ENCODE data around the gene MTHFD2L.
A peak's percentile ranks its signal among the peaks of the same experiment; 100 is the strongest.

The MTHFD2L gene

GRCh38 chr4:74133786-74134499, 24.0 kb upstream of the MTHFD2L start:
- DNase-seq, result peak; percentile 62

GRCh38 chr4:74134500-74134852, 23.4 kb upstream of the MTHFD2L start:
- DNase-seq, result no peak

DNA sequence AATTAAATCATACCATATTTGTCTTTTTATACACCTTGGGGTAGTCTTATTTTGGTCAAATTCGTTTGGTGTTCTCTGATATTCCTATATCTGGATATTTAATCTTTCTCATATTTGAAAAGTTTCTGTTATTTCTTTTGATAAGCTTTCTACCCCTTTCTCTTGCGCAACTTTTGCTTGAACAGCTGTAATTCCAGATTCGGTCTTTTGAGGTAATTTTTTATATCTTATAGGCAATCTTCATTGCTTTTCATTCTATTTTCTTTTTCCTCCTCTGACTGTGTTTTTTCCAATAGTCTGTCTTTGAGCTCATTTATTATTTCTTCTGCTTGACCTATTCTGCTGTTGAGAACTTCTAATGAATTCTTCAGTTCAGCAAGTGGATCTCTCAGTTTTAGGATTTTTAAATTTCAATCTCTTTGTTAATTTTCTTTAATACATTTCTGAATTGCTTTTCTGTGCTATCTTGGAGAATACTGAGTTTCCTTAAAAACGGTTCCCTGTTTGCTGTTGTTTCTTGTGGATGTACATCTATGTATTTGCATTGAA, 11.3 kb upstream of the MTHFD2L start:
- DNase-seq, result no peak

- no peak for DNase-seq
Measured at GRCh38 chr4:74148205-74148604, 9.7 kb upstream of the MTHFD2L start.

GRCh38 chr4:74152836-74153235, 5.1 kb upstream of the MTHFD2L start:
- no peak for DNase-seq

GRCh38 chr4:74156521-74156920, 1.4 kb upstream of the MTHFD2L start:
- no peak for DNase-seq

GRCh38 chr4:74157154-74157553, 764 bp upstream of the MTHFD2L start:
- no peak for DNase-seq

DNA sequence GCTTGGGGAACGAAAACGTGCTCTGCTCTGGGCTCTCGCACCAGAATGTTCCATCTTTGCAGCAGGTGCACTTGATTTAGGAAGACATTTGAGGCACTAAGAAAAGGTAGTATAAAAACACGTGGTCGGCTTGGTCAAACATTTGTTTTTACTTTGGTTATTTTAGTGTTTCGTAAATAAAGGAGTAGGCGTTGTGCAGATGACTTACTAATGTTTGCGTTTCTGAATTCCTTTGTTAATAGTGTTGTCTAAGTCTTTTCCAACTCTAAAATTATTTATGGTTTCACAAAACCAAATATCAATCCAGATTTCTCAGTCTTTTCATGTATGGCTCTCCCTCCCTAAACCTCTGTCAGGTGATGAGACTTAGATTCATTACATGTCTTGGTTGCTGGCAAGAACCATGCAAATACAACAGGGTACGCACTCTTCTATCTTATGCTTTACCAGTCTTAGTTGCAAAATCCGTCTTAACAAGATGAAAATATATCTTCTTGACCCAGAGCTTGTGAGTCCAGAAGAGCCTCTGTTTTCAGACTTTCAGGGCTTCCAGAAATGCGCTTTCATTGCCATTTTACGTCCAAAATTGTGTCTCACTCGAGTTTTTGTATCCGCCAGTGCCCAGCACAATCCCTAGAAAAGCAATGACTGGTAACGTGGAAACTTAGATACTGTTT, 686 bp downstream of the MTHFD2L start:
- no peak for DNase-seq

DNA sequence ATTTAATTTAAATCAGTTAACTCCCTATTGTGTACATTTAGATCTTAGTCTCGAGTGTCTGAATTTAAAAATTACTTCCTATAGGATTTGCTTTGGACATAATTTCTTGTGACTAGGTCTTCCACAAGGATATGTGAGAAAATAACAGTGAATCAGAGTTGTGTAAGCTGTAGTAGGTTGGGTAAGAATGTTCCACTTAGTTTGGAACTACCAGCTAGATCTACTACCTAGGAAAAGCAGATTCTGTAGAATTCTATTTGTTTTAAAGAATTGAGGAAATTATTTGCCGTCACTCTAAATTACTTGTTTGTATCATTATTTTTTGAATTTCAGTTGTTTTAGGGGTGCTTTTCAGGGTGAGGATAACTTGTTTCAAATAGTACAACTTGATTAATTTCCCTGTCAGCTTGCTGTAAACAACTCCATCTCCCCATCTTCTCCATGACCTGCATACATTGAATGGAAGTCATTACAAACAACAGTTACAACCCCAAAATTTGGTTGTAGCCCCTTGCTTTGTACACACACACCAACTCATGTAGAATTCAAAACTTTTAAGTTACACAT, 1.3 kb downstream of the MTHFD2L start:
- no peak for DNase-seq

- no peak for DNase-seq
Measured at GRCh38 chr4:74161666-74162450, 3.9 kb downstream of the MTHFD2L start.

- no peak for DNase-seq
Measured at GRCh38 chr4:74166135-74166534, 8.2 kb downstream of the MTHFD2L start.

DNA sequence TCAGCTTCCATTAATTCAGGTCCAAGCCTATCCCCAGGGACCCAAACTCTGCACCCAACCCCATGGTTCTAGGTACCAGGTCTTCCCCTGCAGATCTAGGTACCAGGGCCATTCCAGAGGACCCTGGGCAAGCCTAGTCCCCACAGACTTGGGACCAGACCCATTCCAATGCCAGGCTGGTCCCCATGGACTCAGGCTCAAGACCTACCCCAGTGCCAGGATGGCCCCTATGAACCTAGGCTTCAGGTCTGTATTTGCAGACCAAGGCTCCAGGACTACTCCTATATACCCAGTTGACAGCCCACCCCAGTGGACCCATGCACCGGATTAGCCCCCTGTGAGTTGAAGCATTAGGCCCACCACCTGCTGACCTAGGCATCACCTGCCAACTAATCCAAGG, 8.9 kb downstream of the MTHFD2L start:
- DNase-seq, result no peak

- DNase-seq, result no peak
Measured at GRCh38 chr4:74167585-74167984, 9.7 kb downstream of the MTHFD2L start.

- DNase-seq, result no peak
Measured at GRCh38 chr4:74168841-74169240, 10.9 kb downstream of the MTHFD2L start.

DNA sequence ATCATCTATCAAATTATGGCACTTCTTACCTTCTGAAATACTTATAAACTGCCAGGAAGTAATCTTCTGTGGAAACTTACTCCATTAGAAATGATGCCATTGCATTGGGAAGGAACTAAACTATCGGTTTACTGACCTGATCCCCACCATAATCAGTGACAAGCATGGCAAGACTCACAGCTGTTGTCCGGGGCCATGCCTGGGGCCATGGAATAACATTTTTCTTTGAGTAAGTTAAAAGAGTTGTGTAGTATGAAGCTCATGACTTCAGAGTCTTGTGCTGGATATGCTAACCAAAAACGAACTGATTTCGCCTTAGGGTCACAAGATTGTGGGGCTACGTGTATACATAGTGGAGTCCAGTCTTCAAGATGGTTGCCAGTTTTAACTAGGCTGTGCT, 15.4 kb downstream of the MTHFD2L start:
- no peak for DNase-seq

DNA sequence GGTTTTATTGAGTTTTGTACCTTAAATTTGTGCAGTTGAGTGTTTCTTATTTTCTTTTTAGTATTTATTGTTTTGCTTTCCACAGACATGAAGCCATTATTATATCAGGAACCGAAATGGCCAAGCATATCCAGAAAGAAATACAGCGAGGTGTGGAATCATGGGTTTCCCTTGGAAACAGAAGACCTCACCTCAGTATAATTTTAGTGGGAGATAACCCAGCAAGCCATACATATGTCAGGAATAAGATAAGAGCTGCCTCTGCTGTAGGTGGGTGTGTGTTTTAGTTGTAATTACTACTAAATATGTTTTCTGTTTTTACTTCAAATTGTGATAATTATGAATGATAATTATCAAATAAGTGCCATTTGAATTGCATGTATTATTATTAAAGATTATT, 16.5 kb downstream of the MTHFD2L start:
- no peak for DNase-seq

GRCh38 chr4:74174941-74175340, 17.0 kb downstream of the MTHFD2L start:
- no peak for DNase-seq

- DNase-seq, result no peak
Measured at GRCh38 chr4:74175379-74175778, 17.5 kb downstream of the MTHFD2L start.

GRCh38 chr4:74178798-74179197, 20.9 kb downstream of the MTHFD2L start:
- no peak for DNase-seq

- DNase-seq, result no peak
Measured at GRCh38 chr4:74181219-74181618, 23.3 kb downstream of the MTHFD2L start.

- no peak for DNase-seq
Measured at GRCh38 chr4:74188912-74189311, 31.0 kb downstream of the MTHFD2L start.

DNA sequence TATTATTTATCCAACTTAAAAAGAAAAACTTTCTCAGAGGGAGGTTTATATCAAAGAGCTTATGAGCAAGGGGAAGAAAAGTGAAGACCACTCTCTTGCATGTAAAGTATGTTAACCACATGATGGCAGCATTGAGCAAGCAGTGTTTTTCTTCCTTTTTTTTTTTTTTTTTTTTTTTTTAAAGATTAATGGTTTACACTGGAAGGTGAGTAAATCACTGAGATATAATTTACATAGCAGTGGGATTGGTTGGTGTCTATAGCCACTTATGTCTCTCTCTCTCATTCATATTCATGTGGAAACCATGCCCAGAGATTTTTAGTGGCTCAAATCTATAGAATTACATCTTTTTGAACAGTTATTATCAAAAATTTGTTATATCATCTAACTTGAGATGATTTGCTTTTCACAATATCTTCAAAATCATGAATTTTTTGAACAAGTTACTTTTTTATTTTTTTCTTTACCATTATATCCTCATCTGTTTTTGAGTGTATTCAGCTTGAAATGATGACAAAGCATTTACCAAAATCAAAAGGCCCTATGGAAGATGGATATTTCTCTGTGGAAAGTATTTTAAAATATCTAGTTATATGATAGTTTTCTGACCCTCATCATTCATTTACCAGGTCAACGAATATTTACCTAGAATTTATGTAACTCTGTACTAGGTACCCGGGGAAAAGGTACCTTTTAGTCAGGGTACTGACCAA, 31.6 kb downstream of the MTHFD2L start:
- DNase-seq, result no peak

DNA sequence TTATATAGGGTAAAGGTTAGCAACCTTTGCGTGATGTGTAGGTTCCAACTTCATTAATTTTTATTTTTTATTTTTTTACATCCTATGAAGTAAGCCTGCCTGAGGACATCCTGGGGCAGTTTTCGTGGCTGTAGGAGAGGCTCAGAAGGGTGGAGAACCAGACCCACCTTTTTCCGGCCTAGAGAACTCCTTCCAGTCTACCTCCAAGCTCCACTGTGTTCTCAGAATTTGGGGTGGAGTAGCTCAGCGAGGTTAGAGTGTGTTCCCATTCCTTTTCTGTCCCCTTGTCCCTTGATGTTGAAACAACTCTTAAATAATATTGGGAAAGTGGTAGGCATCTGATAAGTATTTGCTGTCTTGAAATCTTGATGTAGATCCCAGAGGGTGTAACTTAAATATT, 32.4 kb downstream of the MTHFD2L start:
- DNase-seq, result no peak
